PC-3 (cell line): ENCODE measurements around the gene MFSD2B. TPM values are rescaled to one million over a fixed set of nuclear protein-coding genes. Genes with fewer than 3 reads are reported as not detected.

Source experiments
- ATAC-seq: fragments of 200-7000 bp; cut with Tn5 transposase; 2 replicates; pipeline ENCODE4 v1.9.1; 2020; ENCODE audit warnings: mild to moderate bottlenecking, moderate library complexity
- BruUV-seq: library from RNA; stranded (reverse); fragments of 400-500 nt; replicated peaks from 2 replicates; lab custom pipeline; 2021; lab: Mats Ljungman, UMichigan
- CTCF ChIA-PET: fragments of 300-600 bp; sonication (Branson Sonifier 250); formaldehyde crosslinking; loops from one replicate; lab custom pipeline; 2022; ENCODE audit warnings: antibody characterized with exemption; lab: Charles Lee
- POLR2A ChIA-PET: fragments of 300-600 bp; sonication (Branson Sonifier 250); formaldehyde crosslinking; loops from one replicate; lab custom pipeline; 2022; ENCODE audit warnings: antibody characterized with exemption; ENCODE audit not compliant: unreplicated experiment; lab: Charles Lee
- DNase-seq: peaks from one replicate; pipeline ENCODE4 v3.0.0-alpha.2; 2015
- H2AFZ ChIP-seq: fragments of 300-600 bp; sonication (generic); 2 replicates; pipeline ENCODE4 v1.6.0; 2016; ENCODE audit warnings: antibody characterized with exemption, low read length
- H3F3A ChIP-seq: fragments of 300-600 bp; sonication (generic); one replicate; pipeline ENCODE4 v1.6.0; 2017; ENCODE audit warnings: antibody characterized with exemption, low read length, control low read depth, mild to moderate bottlenecking; ENCODE audit not compliant: unreplicated experiment
- H3K27ac ChIP-seq: fragments of 300-600 bp; sonication (generic); 2 replicates; pipeline ENCODE4 v1.5.1; 2016; ENCODE audit warnings: mild to moderate bottlenecking, low read length
- H3K27me3 ChIP-seq: fragments of 300-600 bp; sonication (generic); 2 replicates; pipeline ENCODE4 v1.6.1; 2016; ENCODE audit warnings: low read length, mixed read lengths
- H3K36me3 ChIP-seq: fragments of 300-600 bp; sonication (generic); 2 replicates; pipeline ENCODE4 v1.6.1; 2016; ENCODE audit warnings: low read depth, mixed run types, low read length, mixed read lengths
- H3K4me1 ChIP-seq: fragments of 300-600 bp; sonication (generic); 2 replicates; pipeline ENCODE4 v1.5.1; 2016; ENCODE audit warnings: low read length; ENCODE audit not compliant: insufficient read depth
- H3K4me2 ChIP-seq: fragments of 300-600 bp; sonication (generic); 2 replicates; pipeline ENCODE4 v1.6.0; 2016; ENCODE audit warnings: low read length
- H3K4me3 ChIP-seq: fragments of 300-600 bp; sonication (generic); 2 replicates; pipeline ENCODE4 v1.5.1; 2016; ENCODE audit warnings: mild to moderate bottlenecking, low read length, mixed read lengths
- H3K79me2 ChIP-seq: fragments of 300-600 bp; sonication (generic); 2 replicates; pipeline ENCODE4 v1.6.1; 2017; ENCODE audit warnings: low read length, mixed read lengths
- H3K9ac ChIP-seq: fragments of 300-600 bp; sonication (generic); 2 replicates; pipeline ENCODE4 v1.6.0; 2016; ENCODE audit warnings: mild to moderate bottlenecking, low read length
- H3K9me2 ChIP-seq: fragments of 300-600 bp; sonication (generic); replicated peaks from 2 replicates; pipeline ENCODE4 v1.6.1; 2016; ENCODE audit warnings: mixed run types, low read length, mixed read lengths
- H3K9me3 ChIP-seq: fragments of 300-600 bp; sonication (generic); 2 replicates; pipeline ENCODE4 v1.6.1; 2016; ENCODE audit warnings: low read length, mixed read lengths
- H4K20me1 ChIP-seq: fragments of 300-600 bp; sonication (generic); 2 replicates; pipeline ENCODE4 v1.6.1; 2016; ENCODE audit warnings: low read length, mixed read lengths
- EZH2 ChIP-seq: fragments of 300-600 bp; sonication (generic); IDR thresholded peaks from one replicate; pipeline ENCODE4 v1.6.1; 2017; ENCODE audit warnings: antibody characterized with exemption, mild to moderate bottlenecking, low read length; ENCODE audit not compliant: unreplicated experiment
- EZH2phosphoT487 ChIP-seq: fragments of 300-600 bp; sonication (generic); IDR thresholded peaks from 2 replicates; pipeline ENCODE4 v1.6.1; 2018; ENCODE audit warnings: mild to moderate bottlenecking, antibody characterized with exemption, low read length, borderline replicate concordance
- intact Hi-C: fragments of 100-400 bp; cut with micrococcal nuclease; formaldehyde crosslinking; loops from 2 replicates; pipeline ENCODE4 v1.9.0; 2023
- total RNA-seq: library from RNA; depleted of rRNA; stranded (reverse); fragments of >200 nt; gene quantifications from 2 replicates; pipeline ENCODE4 v1.2.3, GENCODE V29; 2014
- TF ChIP-seq, protein P1 (sequence below): fragments of 300-600 bp; sonication (generic); conservative IDR thresholded peaks from 2 replicates; pipeline ENCODE4 v1.5.1; 2017; ENCODE audit warnings: antibody characterized with exemption, low read depth, mild to moderate bottlenecking, low read length

The MFSD2B gene
- total RNA-seq, 1 experiment from 2014 or later = not detected

DNA sequence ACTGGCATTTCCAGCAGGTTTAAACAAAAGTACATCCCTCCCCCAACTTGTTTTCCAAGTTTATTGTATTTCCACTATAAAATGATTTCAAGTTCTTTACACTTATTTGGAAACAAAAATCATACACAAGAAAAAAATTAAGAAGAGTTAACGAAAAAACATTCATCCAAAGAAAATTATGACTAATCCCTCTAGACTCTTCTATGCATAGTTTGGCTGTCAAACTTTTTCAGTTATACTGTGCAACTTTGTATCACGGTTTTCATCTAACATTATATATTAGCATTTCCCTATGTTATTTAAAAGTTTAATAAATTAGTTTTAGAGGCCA is 36.7 kb downstream of the MFSD2B start:
- Histone ChIP-seq H4K20me1 (no peaks in the 10 kb centered on the region), H2AFZ (peak overlapping the region; percentile 87), H3K9me2 (no peaks in the 10 kb centered on the region), H3K27me3 (no peaks in the 10 kb centered on the region), H3K9me3 (no peaks in the 10 kb centered on the region), H3K4me2 (peak overlapping the region; percentile 87), H3K4me3 (peak overlapping the region; percentile 91), H3F3A (no peaks in the 10 kb centered on the region), H3K36me3 (no peaks in the 10 kb centered on the region), H3K27ac (no peak overlapping the region), H3K79me2 (peaks cover 33% of the 10 kb centered on the region), H3K4me1 (peaks cover 11% of the 10 kb centered on the region), H3K9ac (peak overlapping the region; percentile 79)
- POLR2A ChIA-PET = interaction anchor here (0.6 kb wide), 1 partner anchor 590 kb away, joined by 5 read pairs; no protein-coding TSS in a partner anchor
- no TSS peak for BruUV-seq
- no peak; the same call in 1 of the 2 replicates for ATAC-seq
- CTCF ChIA-PET = no interaction called here
- TF ChIP-seq, protein P1, sequence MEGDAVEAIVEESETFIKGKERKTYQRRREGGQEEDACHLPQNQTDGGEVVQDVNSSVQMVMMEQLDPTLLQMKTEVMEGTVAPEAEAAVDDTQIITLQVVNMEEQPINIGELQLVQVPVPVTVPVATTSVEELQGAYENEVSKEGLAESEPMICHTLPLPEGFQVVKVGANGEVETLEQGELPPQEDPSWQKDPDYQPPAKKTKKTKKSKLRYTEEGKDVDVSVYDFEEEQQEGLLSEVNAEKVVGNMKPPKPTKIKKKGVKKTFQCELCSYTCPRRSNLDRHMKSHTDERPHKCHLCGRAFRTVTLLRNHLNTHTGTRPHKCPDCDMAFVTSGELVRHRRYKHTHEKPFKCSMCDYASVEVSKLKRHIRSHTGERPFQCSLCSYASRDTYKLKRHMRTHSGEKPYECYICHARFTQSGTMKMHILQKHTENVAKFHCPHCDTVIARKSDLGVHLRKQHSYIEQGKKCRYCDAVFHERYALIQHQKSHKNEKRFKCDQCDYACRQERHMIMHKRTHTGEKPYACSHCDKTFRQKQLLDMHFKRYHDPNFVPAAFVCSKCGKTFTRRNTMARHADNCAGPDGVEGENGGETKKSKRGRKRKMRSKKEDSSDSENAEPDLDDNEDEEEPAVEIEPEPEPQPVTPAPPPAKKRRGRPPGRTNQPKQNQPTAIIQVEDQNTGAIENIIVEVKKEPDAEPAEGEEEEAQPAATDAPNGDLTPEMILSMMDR = no peak
- TF ChIP-seq EZH2 (no peak), EZH2phosphoT487 (no peak)
- intact Hi-C loops = no loop called here
- no peak for DNase-seq

DNA sequence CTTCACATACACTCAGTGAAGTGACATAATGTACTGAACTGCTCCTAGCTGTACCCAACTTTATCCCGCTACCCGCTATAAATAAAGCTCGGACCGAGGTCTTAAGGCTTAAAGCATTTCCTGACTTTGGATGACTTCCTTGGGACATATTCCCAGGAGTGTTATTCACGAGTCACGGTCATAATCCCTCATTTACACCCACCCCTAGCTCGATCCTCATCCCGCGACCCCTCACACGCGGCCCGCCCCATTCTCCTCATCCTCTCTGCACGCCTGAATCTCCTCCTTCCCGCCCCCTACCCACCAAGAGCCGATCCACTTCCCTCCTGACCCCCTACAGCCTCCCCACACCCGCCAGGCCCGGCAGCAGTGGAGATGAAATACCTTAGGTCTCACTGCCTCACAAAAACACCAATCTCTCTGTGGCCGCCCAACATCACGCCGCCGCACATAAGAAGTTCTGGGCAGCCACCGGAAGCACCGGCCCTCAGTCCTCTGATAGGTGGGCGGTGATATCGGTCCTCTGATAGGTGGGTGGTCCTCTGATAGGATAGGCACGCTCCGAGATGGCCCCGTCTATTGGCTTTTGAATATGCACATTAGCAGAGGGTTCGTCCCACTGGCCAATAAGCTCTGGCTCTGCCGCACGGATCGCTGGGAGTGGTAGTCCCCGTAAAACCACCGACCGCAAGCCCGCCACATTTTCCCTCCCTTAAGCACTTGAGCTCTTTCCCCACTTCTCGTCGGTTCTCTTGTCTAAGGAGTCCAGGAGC is 37.2 kb downstream of the MFSD2B start, which contains the start of gene WDCP:
Gene WDCP, minus strand, starts transcription at position 462 of the 773 bp plus-strand sequence. CDS start 7,897 bp downstream, outside the sequence.
- no peaks in the 10 kb centered on the region for H3K9me2 ChIP-seq
- peak within 1 kb of the TSS; percentile 100 for H2AFZ ChIP-seq
- peak within 1 kb of the TSS; percentile 87 for H3K4me2 ChIP-seq
- POLR2A ChIA-PET = interaction anchor here (0.6 to 0.8 kb wide), 4 partner anchors 32 to 611 kb away, joined by 3 to 5 read pairs (median 4); partner anchors contain the start of gene ATAD2B
- H3K79me2 ChIP-seq = peaks cover 33% of the 10 kb centered on the region
- peaks cover 11% of the 10 kb centered on the region for H3K4me1 ChIP-seq
- no peaks in the 10 kb centered on the region for H4K20me1 ChIP-seq
- ATAC-seq (peak; percentile 99), DNase-seq (peak; percentile 98)
- BruUV-seq = TSS peak; percentile 61
- CTCF ChIA-PET = interaction anchor here (0.6 kb wide), 1 partner anchor 30 kb away, joined by 3 read pairs; no protein-coding TSS in a partner anchor
- no peaks in the 10 kb centered on the region for H3K36me3 ChIP-seq
- H3K4me3 ChIP-seq = peak within 1 kb of the TSS; percentile 91
- H3K9ac ChIP-seq = peak within 1 kb of the TSS; percentile 79
- intact Hi-C loops = loop anchor here (1.0 kb wide), 3 partner anchors 29 to 59 kb away; partner anchors contain the start of gene SF3B6
- TF ChIP-seq, protein P1 = no peak
- TF ChIP-seq EZH2 (no peak), EZH2phosphoT487 (no peak)
- no peaks in the 10 kb centered on the region for H3K27me3 ChIP-seq
- H3K9me3 ChIP-seq = no peaks in the 10 kb centered on the region
- H3F3A ChIP-seq = no peaks in the 10 kb centered on the region
- no peak within 1 kb of the TSS for H3K27ac ChIP-seq
